GM21515 (cell line): Measurements from ENCODE around the gene NBPF1.
"Not testable (repeated sequence)": the region's sequence is repeated elsewhere in the genome, so short reads cannot be mapped to it uniquely, and the experiment has no call there.

Source experiments
- ATAC-seq: cut with Tn5 transposase; IDR thresholded peaks from one replicate; pipeline ENCODE4 v1.9.1; 2021; ENCODE audit not compliant: unreplicated experiment

Gene NBPF1

GRCh38 chr1:16519255-16519951, 94.0 kb downstream of the NBPF1 start:
- not testable (repeated sequence) for ATAC-seq

- not testable (repeated sequence) for ATAC-seq
Observed at GRCh38 chr1:16518913-16519254, 94.5 kb downstream of the NBPF1 start.

GRCh38 chr1:16516694-16517410, 96.5 kb downstream of the NBPF1 start:
- ATAC-seq = not testable (repeated sequence)

DNA sequence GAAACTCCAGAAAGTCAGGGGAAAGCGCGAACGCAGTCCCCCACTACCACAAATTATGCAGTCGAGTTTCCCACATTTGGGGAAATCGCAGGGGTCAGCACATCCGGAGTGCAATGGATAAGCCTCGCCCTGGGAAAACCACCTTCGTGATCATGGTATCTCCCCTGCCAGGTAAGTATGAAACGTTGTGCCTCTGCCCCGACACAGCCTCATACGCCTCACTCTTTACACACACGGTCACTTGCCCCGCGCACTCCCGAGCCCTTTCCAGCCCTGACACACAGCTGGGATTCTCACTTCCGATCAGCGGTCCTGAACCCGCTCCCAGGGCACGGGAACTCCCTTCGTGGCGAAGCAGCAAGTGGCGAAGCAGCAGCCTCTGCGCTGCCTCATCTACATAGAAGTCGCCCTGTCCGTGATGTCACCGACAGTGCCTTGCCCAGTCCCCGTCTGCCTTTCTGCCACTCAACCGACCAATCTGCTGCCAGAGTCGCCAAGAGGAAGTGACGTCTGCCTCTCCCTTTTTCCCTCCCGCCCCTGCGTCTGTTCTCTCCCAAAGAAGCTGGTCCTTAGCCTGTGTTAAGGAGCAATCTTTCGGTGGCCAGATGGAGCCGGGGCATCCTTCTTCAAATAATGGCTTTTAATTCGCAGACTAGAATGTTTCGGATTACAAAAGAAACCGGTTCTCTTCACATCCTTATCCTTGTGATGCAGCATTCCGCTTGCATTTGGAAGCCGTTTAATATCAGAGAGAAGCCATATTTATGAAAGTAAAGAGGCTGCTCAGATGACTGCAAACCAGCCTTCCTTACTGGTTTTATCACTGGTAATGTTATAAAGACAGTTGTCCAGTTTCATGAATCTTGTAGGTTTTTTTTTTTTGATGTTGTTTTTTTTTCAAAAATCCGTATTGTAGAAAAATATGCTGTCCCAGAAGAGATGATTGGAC, 99.0 kb downstream of the NBPF1 start, which contains the start of gene RNU1-1:
RNU1-1 (minus strand) TSS at position 179 of the 949 bp plus-strand sequence.
- ATAC-seq = not testable (repeated sequence)

DNA sequence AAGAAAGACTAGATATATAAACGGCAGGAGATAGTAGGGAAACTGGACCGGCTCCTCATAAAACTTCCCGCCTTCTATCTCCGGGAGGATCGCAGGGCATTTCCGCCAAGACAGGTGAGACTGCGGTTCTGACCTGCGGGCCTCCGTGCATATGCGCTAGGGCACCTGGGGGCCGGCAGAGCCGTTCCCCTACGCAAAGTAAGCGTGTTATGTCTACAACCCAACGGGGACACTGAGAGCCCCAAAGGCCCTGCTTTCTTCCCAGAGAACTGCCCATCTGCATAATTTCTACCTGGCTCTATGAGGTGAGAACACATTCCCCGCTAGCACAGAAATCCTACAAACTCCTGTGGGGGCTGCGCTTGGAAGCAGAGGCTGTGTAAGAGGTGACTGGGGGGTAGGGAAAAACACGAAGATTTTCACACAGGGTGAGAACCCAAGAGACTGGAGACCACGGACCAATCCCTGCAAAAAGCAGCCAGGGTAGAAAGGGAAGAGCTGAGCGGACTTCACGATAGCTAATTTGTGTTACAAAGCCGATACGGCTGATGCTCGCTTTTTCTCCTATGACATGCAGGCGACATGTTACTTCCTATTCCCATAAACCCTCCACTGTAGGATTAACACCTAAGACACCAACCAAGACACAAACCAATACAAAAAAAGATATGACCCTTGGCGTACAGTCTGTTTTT, 99.8 kb downstream of the NBPF1 start:
- ATAC-seq = peak; percentile 85

DNA sequence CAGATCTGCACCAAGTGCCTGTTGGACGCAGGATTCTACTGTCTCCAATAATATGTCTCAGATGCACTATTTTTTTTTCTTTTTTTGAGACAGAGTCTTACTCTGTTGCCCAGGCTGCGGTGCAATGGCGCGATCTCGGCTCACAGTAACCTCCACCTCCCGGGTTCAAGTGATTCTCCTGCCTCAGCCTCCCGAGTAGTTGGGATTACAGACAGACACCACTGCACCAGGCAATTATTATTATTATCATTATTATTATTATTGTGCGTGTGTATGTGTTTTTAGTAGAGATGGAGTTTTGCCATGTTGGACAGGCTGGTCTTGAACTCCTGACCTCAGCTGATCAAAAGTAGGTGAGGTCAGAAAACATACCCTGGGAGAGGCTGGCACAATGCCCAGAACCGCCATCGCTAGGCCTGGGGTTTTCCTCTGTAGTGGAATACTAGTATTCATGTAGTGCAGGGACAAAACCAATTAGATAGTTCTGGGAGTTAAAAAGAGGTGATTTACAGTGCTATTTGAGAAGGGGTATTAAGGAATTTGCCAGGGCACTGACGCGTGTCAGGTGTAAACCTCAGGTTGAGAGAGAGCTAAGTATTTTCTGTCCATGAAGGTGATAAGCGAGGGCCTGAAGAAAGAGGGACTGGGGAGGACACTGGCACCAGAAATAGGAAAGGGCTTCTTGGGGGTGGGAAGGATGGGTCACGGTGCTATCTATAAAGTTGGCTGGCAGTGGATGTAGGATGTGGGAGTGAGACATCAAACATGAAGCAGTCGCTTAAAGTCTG, 100.5 kb downstream of the NBPF1 start:
- ATAC-seq = not testable (repeated sequence)
